MV-4-11 (cell line): ENCODE measurements around the gene SERPINA5.
"Not testable (repeated sequence)": the region's sequence is repeated elsewhere in the genome, so short reads cannot be mapped to it uniquely, and the experiment has no call there.

Experiments
- DNase-seq: peaks from one replicate; lab custom pipeline; 2025; lab: John Stamatoyannopoulos, UW

The SERPINA5 gene

GRCh38 chr14:94622653-94623421 is 41.6 kb downstream of the SERPINA5 start:
- no peak for DNase-seq

- no peak for DNase-seq
Observed at GRCh38 chr14:94623422-94623809, 42.2 kb downstream of the SERPINA5 start.

- no peak for DNase-seq
Observed at GRCh38 chr14:94623856-94624499, 42.8 kb downstream of the SERPINA5 start.

GRCh38 chr14:94624537-94625352 is 43.5 kb downstream of the SERPINA5 start:
- no peak for DNase-seq

GRCh38 chr14:94625353-94625635 is 44.1 kb downstream of the SERPINA5 start:
- no peak for DNase-seq

GRCh38 chr14:94628578-94628977 is 47.4 kb downstream of the SERPINA5 start:
- no peak for DNase-seq

GRCh38 chr14:94630396-94630795 is 49.2 kb downstream of the SERPINA5 start:
- no peak for DNase-seq

GRCh38 chr14:94631050-94631449 is 49.8 kb downstream of the SERPINA5 start:
- DNase-seq: no peak

- DNase-seq: no peak
Observed at GRCh38 chr14:94631536-94632304, 50.5 kb downstream of the SERPINA5 start.

GRCh38 chr14:94632305-94632590 is 51.0 kb downstream of the SERPINA5 start:
- DNase-seq: no peak

GRCh38 chr14:94633121-94633520 is 51.9 kb downstream of the SERPINA5 start:
- DNase-seq: no peak

GRCh38 chr14:94635154-94635553 is 53.9 kb downstream of the SERPINA5 start:
- DNase-seq: no peak

- DNase-seq: peak; percentile 26
Observed at GRCh38 chr14:94636744-94637412, 55.7 kb downstream of the SERPINA5 start.

GRCh38 chr14:94637814-94638213 is 56.6 kb downstream of the SERPINA5 start:
- DNase-seq: not testable (repeated sequence)

- no peak for DNase-seq
Observed at GRCh38 chr14:94638339-94638738, 57.1 kb downstream of the SERPINA5 start.

- DNase-seq: no peak
Observed at GRCh38 chr14:94638961-94639817, 58.0 kb downstream of the SERPINA5 start.

GRCh38 chr14:94640721-94641631 is 59.8 kb downstream of the SERPINA5 start:
- no peak for DNase-seq

- DNase-seq: no peak
Observed at GRCh38 chr14:94641632-94641955, 60.4 kb downstream of the SERPINA5 start.
